Astrocyte of the spinal cord (primary cell): ENCODE measurements around the gene WFS1.

ENCODE experiments used
- DNase-seq: peaks from one replicate; pipeline ENCODE4 v3.0.0; 2011; ENCODE audit warnings: low read depth, low spot score
- H3K4me3 ChIP-seq: 2 replicates; pipeline ENCODE4 v1.5.1; 2011; ENCODE audit warnings: low read depth, mild to moderate bottlenecking, low read length, moderate library complexity
- CTCF ChIP-seq: IDR thresholded peaks from 2 replicates; pipeline ENCODE4 v1.5.1; 2012; ENCODE audit warnings: low read depth, mild to moderate bottlenecking, low read length, inconsistent platforms
- in situ Hi-C: cut with HindIII; loops from 2 replicates; pipeline ENCODE4 v1.10.0; 2017; ENCODE audit warnings: low sequenced_read_pairs

Gene WFS1

GRCh38 chr4:6259886-6260285 lies 9.8 kb upstream of the WFS1 start:
- H3K4me3 ChIP-seq, result no peak overlapping the region
- in situ Hi-C loops, result no loop called here
- DNase-seq, result no peak
- no peak for TF ChIP-seq CTCF

DNA sequence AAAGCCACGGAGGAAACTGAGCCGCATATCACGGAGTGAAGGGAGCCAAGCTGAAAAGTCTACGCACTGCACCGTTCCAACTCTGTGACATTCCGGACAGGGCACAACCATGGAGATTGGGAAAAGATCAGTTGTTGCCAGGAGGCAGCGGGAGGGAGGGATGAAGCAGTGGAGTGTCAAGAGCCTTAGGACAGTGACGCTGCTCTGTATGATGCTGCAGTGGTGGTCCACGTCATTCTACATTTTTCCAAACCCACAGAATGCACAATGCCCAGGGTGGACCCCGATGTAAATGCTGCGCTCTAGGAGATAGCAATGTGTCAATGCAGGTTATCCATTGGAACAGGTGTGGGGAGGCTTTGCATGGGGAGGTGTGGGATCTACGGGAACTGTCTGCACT lies 7.5 kb upstream of the WFS1 start:
- no peak for DNase-seq
- no peak overlapping the region for H3K4me3 ChIP-seq
- TF ChIP-seq CTCF, result no peak
- in situ Hi-C loops, result no loop called here

DNA sequence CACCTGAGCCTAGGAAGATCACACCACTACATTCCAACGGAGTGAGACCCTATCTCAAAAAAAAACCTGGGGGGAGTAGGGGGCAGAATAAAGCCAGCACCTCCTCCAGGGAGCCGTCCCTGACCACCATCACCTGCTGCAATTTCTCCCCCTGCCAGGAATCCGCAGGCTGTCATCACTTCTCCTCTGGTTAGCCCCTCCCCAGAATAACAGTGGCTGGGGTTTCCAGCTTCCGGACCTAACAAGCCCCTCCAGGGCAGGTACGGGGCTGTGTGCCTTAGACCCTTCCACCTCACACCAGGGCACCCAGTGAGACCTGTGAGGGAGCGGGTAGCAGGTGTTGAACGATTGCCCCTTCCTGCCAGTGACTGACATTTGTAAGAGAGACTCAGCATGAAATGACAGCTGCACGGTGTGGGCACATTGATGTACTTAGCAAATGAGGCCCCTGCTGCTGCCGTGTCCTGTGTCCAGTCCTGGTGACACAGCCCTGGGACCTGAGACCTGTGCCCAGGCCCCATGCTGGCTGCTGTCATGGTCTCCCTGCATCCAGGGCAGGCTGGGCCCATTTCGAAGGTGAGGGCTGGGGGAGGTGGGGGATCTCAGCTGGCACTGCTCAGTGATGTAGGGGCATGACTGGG lies 6.7 kb upstream of the WFS1 start:
- in situ Hi-C loops, result no loop called here

GRCh38 chr4:6263526-6264224 lies 6.0 kb upstream of the WFS1 start:
- in situ Hi-C loops, result no loop called here
- DNase-seq, result no peak
- no peak for TF ChIP-seq CTCF

More for the DNA sequence above, 6.7 kb upstream of the WFS1 start:
- TF ChIP-seq CTCF, result no peak
- no peak for DNase-seq
- no peak overlapping the region for H3K4me3 ChIP-seq

DNA sequence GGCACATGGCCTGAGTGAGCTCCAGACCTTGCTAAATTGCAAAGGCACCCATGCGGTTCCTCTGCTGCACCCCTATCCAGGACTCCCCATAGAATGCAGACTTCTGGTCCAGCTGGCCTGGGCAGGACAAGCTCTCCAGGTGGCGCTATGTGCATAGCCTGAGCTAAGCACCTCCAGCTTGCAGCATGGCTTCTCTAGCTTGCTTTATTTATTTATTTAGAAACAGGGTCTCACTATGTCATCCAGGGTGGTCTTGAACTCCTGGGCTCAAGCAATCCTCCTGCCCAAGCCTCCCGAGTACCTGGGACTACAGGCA lies 5.5 kb upstream of the WFS1 start:
- in situ Hi-C loops, result no loop called here
- peak; percentile 61 for DNase-seq
- no peak overlapping the region for H3K4me3 ChIP-seq
- TF ChIP-seq CTCF, result peak; percentile 80

More at GRCh38 chr4:6263526-6264224, 6.0 kb upstream of the WFS1 start:
- H3K4me3 ChIP-seq, result no peak overlapping the region

DNA sequence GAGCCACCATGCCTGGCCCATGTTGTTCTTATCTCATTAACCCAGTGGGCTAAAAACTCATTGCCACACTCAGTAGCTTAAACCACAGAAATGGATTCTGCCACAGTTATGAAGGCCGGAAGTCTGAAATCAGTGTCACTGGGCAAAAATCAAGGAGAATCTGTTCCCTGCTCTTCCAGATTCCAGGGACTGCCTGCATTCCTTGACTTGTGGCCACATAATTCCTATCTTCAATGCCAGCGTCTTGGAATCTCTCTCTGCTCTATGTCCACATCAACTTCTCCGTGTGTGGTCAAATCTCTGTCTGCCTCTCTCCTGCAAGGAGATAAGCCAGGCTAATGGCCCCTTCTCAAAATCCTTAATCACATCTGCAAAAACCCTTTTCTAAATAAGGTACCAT lies 4.1 kb upstream of the WFS1 start:
- in situ Hi-C loops, result no loop called here
- H3K4me3 ChIP-seq, result no peak overlapping the region
- no peak for DNase-seq
- TF ChIP-seq CTCF, result no peak
